Fibroblast of skin of left biceps (primary cell): Measurements from ENCODE around the gene TMEM200A.
A peak's percentile ranks its signal among the peaks of the same experiment; 100 is the strongest.
"Not testable (repeated sequence)": the region's sequence is repeated elsewhere in the genome, so short reads cannot be mapped to it uniquely, and the experiment has no call there.

Experiments used
- DNase-seq, 2 experiments: peaks; one replicate each; pipeline ENCODE4 v3.0.0-alpha.2; 2013; ENCODE audit warnings: low read depth in 2 of 2

TMEM200A gene

GRCh38 chr6:130365166-130366106 is at the start of gene TMEM200A:
Gene TMEM200A (plus strand): TSS chr6:130366017. CDS start chr6:130440423, 74,406 bp downstream.
- DNase-seq: peak in 1 of 2 experiments; percentile 41

- no peak for DNase-seq
These were observed 44.9 kb upstream of the TMEM200A start for GRCh38 chr6:130320908-130321307.

- peak; percentile 29 to 30 for DNase-seq
These were observed 43.0 kb upstream of the TMEM200A start for GRCh38 chr6:130322673-130323268.

- peak; percentile 47 to 48 for DNase-seq
These were observed 41.2 kb upstream of the TMEM200A start for GRCh38 chr6:130324657-130325056.

GRCh38 chr6:130326496-130326895 is 39.3 kb upstream of the TMEM200A start:
- DNase-seq: no peak

GRCh38 chr6:130337534-130337933 is 28.3 kb upstream of the TMEM200A start:
- DNase-seq: no peak

GRCh38 chr6:130346324-130346723 is 19.5 kb upstream of the TMEM200A start:
- not testable (repeated sequence) for DNase-seq

- DNase-seq: no peak
These were observed 11.5 kb upstream of the TMEM200A start for GRCh38 chr6:130354322-130354721.

- DNase-seq: no peak
These were observed 10.2 kb upstream of the TMEM200A start for GRCh38 chr6:130355572-130355971.

- no peak for DNase-seq
These were observed 8.4 kb upstream of the TMEM200A start for GRCh38 chr6:130357436-130357835.

GRCh38 chr6:130359736-130360135 is 6.1 kb upstream of the TMEM200A start:
- no peak for DNase-seq

GRCh38 chr6:130362128-130362527 is 3.7 kb upstream of the TMEM200A start:
- DNase-seq: no peak

GRCh38 chr6:130364224-130364780 is 1.5 kb upstream of the TMEM200A start:
- no peak for DNase-seq

GRCh38 chr6:130366107-130367005 is 539 bp downstream of the TMEM200A start:
- no peak for DNase-seq

- DNase-seq: no peak
These were observed 1.9 kb downstream of the TMEM200A start for GRCh38 chr6:130367767-130368166.

- no peak for DNase-seq
These were observed 2.8 kb downstream of the TMEM200A start for GRCh38 chr6:130368576-130368975.

- no peak for DNase-seq
These were observed 4.0 kb downstream of the TMEM200A start for GRCh38 chr6:130369831-130370230.

GRCh38 chr6:130371921-130372420 is 6.2 kb downstream of the TMEM200A start:
- DNase-seq: no peak

- no peak for DNase-seq
These were observed 7.0 kb downstream of the TMEM200A start for GRCh38 chr6:130372786-130373185.

GRCh38 chr6:130373992-130374391 is 8.2 kb downstream of the TMEM200A start:
- DNase-seq: no peak

- DNase-seq: no peak
These were observed 11.1 kb downstream of the TMEM200A start for GRCh38 chr6:130376936-130377335.
